Hair follicular keratinocyte (primary cell): ENCODE data around the gene GPALPP1. TPM values are rescaled to one million over a fixed set of nuclear protein-coding genes. Genes with fewer than 3 reads are reported as not detected.

Experiments
- total RNA-seq: library from RNA; depleted of rRNA; stranded (reverse); fragments of >200 nt; gene quantifications from 2 replicates; pipeline ENCODE4 v1.2.3, GENCODE V29; 2015

The GPALPP1 gene
- total RNA-seq: 11.9 and 16.4 TPM in 2 replicates

GRCh38 chr13:44989071-44989889, at the start of gene GPALPP1, which contains the start of gene NUFIP1:
TSS of gene GPALPP1 (plus strand) at chr13:44989538. CDS start at chr13:44989655, 117 bp downstream.
TSS of gene NUFIP1 (minus strand) at chr13:44989471. CDS start at chr13:44989436, 35 bp downstream.

Other genes starting within 250 kb of the GPALPP1 start
- 2.8 and 4.9 TPM in 2 replicates for gene NUFIP1, start 67 bp upstream of the GPALPP1 start, total RNA-seq
- gene GTF2F2, start 131.0 kb downstream of the GPALPP1 start, total RNA-seq: 33.6 and 36.5 TPM in 2 replicates
- 0.08 and 0.34 TPM in 2 replicates for gene KCTD4, start 211.5 kb downstream of the GPALPP1 start, total RNA-seq